Stimulated activated CD4-positive, alpha-beta T cell treated with anti-CD3 and anti-CD28 coated beads, Interleukin-4, amount 100 ng/mL, for 48 hours (primary cell): Measurements from ENCODE around the gene GRWD1.
"Not testable (repeated sequence)": the region's sequence is repeated elsewhere in the genome, so short reads cannot be mapped to it uniquely, and the experiment has no call there.

Experiments used
- DNase-seq, 2 donors: peaks; one replicate each; pipeline ENCODE4 v3.0.0-alpha.2; 2020; ENCODE audit warnings: low read depth in 2 of 2

GRWD1 gene

DNA sequence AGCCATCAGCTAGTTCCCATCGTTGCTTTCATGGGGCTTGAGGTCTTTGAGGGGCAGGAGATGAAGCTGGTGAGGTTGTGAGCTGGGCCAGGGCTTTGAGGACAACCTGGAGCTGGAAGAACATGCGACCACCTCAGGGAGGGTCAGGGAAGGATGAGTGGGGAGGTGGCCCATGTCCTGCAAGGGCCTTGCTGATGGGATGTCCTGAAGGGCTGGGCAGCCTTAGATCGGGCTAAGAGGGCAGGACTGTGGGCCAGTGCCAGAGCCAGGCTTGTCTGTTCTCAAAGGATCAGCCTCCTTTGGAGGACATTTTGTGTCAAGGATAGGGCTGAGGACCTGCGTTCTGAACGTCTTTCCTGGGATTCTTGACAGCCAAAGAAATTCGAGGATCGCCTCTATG, 33.9 kb downstream of the GRWD1 start:
- no peak for DNase-seq

DNA sequence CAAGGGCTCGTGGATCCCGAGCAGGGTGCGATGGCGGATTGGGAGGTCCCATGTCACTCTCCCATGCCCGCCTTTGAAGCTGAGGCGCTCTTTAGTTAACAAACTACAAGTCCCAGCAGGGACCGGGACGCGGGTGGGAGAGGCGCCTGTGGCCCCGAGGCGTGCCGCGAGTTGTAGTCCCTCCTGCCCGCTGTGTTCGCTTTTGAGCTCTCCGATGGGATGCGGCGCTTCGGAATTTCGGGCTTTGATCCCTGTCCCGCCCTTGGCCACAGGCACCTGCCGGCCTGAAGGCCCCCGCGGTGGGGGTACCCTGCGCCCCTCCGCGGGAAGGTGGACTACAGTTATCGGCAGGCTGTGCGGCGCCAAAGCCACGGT, 34.4 kb downstream of the GRWD1 start:
- no peak for DNase-seq

DNA sequence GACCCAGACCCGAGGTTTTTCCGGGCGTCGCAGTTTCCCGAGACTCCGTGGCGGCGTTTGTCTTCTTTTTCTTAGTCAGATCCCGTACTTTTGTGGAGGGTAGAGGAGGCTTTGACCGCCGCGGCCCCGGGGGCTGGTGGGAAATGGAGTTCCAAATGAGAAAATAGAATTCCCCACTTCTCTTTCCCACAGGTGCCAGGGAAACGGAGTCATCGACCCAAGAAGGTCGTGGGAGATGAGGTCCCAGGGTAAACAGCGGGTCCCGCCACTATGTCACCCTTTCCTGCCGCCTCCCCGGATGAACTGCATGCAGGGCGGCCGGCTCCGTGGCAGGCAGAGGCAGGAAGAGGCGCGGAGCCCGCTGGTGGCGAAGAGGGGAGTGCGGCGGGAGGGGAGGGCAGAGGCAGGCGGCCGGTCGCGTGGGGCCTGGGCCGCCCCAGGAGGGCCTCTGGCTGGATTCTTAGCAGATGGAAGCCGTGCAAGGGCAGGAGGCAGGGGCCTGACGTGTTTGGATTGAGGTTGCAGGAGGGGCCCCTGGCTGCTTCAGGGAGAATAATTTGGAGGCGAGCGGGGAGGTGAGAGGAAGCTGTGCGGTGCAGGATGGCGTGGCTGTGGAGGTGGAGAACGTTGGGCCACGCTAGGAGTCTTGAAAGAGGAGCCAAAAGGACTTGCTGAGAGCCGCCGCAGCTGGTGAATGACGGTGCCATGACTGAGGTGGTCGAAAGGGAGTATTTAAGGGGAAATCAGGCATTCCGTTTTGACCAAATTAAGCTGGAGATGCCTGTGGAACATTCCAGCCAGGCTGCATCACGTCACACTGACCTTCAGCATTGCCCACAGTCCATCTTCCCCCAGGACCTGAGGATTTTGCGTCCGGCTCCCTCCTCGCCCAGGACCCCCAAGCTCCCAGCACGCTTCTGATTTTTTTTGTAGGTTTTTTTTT, 35.0 kb downstream of the GRWD1 start:
- DNase-seq = peak; percentile 43

DNA sequence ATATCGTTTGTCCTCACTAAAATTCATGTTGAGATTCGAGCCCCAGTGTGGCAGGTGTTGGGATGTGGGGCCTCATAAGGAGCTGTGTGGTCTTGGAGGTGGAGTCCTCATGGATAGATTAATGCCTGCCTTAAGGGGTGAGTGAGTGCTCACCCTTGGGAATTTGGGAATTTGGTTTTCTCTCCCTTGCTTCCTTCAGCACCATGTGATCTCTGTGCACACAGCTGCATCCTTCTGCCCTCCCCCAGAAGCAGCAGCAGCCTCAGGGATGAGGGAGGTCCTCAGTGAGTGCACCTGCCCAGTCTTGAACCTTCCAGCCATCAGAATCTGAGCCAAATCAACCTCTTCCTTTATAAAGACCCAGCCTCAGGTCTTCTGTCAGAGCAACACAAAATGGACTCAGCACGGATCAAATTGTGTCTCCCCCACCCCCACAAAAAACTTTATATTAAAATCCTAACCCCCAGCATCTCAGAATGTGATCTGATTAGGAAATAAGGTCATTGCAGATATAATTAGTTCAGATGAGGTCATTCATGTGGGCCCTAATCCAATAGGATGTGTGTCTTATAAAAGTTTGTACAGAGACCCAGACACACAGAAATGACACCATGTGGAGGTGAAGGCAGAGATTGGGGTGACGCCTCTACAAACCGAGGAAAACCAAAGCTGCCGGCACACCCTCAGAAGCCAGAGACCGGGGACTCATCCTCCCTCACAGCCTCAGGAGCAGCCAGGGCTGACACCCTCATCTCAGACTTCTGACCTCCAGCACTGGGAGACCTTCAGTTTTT, 36.3 kb downstream of the GRWD1 start:
- DNase-seq = no peak

DNA sequence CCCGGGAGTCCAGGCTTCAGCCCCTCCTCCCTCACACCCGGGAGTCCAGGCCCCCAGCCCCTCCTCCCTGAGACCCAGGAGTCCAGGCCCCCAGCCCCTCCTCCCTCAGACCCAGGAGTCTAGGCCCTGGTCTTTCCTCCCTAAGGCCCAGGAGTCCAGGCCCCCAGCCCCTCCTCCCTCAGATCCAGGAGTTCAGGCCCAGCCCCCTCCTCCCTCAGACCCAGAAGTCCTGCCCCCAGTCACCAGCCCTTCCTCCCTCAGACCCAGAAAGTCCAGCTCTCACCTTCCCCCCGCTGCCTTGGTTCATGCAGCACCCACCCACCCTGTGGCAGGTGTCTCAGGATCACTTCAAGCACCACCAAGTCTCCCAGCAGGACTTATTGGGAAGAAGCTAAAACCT, 37.5 kb downstream of the GRWD1 start:
- no peak for DNase-seq

DNA sequence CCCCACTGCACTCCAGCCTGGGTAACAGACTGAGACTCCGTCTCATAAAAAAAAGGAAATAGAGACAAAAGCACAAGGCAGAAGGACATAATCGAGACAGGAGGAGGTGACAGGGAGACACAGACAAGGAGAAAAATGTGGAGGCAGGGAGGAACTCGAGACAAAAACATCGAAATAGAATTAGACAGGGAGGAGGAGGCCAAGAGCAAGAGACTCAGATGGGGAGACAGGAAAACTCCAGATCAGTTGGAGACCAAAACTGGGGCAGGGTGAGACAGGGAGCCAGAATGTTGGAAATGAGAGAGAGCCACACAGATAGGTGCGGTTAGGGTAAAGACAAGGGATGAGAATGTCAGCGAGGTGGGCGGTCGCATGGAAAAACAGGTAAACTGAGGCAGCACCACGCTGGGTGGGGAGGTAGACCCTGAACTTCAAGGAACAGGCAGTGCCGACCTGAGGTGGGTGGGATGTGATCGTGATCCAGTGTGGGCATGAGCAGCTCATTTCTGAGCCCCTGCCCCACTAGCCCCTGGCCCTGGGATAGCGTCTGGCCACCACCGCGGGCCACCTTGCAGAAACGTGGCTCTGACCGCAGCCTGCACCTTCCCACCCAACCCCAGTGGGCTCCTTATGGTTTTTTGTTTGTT, 38.6 kb downstream of the GRWD1 start:
- no peak for DNase-seq

DNA sequence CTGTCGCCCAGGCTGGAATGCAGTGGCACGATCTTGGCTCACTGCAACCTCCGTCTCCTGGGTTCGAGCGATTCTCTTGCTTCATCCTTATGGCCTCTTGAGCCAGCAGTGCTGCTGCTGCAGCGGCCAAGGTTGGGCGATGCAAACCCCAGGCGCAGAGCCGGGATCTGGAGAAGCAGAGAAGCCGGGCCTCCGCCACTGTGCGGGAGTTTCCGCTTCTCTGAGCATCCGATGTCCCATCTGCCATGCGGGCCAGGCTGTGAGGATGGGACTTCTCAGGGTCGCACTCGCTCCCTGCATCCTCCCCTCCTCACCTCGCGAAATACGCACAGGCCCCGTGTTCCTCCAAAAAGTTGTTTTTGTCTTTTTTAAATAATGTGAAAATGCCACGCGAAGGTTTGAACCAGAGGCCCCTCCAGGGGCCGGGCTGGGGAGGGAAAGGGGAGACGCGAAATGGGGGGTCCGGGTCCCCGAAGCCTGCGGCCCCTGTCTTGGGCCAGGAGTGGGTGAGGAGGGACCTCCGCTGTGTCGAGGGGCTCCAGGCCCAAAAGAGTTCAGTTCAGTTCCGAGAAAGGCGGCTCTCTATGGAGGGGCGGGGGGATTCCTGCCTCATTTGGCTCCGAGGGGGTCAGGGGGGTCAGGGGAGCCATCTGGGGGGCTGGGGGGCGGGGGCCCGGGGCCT, 39.3 kb downstream of the GRWD1 start:
- DNase-seq = no peak

DNA sequence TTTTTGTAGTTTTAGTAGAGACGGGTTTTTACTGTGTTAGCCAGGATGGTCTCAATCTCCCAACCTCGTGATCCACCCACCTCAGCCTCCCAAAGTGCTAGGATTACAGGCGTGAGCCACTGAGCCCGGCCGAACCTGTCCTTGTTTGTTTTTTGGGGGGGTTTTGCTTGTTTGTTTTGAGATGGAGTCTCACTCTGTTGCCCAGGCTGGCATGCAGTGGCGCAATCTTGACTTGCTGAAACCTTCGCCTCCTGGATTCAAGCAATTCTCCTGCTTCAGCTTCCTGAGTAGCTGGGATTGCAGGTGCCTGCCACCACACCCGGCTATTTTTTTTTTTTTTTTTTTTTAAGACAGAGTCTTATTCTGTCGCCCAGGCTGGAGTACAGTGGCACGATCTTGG, 40.9 kb downstream of the GRWD1 start:
- DNase-seq = not testable (repeated sequence)

DNA sequence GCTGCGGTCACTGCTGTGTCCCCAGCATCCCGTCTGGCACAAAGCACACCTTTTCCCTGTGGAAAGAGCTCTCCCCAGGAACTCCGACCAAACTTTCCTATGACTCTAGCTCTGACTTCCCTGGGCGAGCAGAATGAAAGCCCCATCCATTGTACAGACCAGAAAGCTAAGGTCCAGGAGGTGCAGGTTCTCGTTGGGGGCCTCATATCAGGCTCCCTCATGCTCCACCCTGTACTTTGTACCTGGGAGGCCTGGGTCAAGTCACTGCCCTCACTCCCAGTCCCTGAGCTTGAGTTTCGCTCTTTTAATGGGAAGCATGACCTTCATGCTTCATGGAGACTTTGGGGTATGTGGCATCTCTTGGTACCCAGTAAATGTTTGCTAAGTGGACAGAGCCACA, 41.8 kb downstream of the GRWD1 start:
- DNase-seq = no peak

DNA sequence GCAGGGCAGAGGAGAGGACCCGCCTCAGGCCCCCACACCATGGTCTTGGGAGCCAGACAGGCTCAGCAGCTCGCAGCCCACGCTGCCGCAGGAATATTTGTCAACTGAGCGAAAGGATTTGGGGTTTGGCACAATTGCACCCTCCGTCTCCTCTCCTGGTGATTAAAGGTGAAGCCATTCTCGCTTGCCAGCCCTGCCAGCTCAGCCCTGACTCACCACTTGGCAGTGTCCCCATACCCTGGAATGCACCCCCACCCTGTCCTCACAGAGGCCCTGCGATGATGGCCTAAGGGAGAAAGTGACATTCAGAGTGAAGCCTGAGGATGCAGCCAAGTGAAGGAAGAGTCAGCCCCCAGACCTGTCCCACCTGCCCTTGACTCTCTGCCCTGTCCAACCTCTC, 42.2 kb downstream of the GRWD1 start:
- no peak for DNase-seq

DNA sequence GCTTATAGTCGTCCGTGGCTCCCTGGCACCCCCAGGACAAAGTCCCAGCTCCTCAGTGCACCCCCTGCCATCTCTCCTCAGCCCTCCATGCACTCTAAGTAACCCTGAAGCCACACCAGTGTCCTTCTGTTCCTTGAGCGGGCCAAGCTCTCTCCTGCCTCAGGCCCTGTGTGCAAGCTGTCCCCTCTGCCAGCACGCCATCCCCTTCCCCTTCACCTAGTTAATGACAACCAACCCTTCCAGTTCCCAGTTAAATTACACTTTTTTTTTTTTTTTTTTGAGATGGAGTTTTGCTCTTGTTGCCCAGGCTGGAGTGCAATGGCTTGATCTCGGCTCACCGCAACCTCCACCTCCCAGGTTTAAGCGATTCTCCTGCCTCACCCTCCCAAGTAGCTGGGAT, 42.7 kb downstream of the GRWD1 start:
- DNase-seq = not testable (repeated sequence)

DNA sequence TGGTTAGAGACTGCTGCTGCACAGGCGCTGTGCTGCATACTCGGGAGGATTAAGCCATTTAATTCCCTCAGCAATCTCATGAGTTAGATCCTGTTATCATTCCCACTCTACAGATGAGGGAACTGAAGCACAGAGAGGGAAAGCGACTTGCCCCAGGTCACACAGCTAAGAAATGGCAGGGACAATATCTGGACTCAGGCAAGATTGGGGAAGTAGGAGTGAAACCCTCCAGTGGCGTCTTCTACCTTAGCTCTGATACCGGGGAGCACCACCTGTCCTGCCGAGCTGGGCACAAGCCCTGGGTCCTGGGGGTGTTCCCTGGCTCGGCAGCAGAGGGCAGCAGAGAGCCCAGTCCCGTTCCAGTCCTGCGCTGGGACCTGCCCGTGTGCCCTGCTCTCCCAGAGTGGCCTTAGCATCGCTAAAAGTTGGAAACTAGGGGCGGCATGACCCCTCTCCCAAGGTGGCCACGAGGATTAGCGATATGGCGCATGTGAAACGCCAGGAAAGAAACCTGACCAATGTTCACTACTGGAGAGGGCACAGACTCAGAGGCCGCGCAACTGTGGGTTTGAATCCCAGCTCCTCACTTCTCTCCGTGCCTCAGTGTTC, 43.9 kb downstream of the GRWD1 start:
- DNase-seq = peak; percentile 76 to 84

DNA sequence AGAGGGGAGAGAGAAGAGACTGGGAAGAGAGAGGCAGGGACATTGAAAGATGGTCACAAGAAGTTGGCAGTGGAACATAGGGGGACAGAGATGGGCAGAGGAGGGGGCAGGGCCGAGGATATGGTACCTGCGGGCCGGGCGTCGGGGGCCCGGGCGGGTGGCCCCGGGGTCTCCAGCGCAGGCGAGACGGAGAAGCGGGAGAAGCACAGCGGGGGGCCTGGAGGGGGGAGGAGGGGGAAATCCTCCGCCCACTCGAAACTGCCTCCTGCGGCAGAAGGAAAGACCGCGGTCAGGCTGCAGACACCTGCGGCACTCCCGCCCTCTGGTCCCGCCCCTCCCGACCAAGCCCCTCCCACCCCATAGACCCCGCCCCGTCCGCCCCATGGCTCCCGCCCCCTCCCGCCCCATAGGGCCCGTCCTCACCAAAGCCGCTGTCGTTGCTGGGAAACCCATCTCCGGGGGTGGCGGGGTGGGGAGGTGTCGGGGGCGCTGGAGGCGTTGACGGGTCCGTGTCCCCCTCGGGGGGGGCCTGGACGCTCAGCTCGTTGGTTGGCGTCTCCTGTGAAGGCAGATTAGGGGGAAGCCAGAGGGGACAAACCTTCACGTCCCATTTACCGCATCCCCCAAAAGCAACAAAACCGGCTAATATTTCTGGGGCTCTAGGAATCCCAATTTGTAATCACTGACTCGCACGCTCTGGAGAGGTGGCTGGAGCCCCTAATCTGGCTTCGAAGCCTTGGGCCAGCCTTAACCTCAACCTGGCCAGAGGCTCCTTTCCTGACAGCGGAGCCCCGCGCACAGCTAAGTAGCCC, 45.4 kb downstream of the GRWD1 start:
- DNase-seq = peak in 1 of 2 donors; percentile 42

DNA sequence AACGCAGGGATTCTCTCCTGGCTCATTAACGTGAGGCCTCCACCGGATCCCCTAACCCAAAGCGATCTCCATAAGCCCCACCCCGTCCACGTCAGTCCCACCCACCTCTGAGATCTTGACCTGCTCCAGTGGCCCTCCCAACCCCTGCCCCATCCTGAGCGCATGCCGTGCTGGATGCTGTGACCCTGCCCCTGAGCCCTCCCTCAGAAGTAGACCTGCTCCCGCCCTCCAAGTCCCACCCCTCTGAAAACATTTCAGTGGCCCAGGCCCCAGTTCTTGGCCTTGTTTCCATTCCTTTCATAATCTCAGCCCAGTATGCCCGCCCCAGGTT, 46.0 kb downstream of the GRWD1 start:
- no peak for DNase-seq

DNA sequence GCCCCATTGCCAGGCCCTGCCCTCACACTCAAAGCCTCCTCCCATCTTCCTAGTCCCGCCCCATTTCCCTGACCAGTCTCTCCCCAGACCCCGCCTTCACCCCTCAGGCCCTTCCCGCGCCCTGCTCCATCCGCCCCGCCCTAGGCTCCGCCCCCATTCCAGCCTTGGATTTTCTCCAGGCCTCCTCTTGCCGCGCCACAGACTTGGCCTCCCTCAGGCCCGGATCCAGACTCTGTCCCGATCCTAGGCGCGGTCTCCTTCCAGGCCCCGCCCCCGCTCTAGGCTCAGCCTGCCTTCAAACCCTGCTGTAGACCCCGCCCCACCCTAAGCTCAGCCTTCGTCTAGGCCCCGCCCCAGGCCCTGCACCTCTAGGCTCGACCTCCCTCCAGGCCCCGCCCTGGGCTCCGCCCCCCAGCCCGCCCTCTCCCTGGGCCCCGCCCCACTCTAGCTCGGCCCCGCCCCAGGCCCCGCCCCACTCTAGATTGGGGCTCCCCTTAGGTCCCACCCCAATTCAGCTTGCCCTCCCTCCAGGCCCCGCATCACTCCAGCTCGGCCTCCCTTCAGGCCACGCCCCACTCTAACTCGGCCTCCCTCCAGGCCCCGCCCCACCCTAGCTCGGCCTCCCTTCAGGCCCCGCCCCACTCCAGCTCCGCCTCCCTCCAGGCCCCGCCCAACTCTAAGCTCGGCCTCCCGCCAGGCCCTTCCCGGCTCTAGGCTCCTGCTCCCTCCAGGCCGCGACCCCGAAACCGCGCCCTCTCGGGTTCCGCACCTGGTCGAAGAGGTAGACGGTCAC, 47.3 kb downstream of the GRWD1 start:
- peak; percentile 76 to 93 for DNase-seq

DNA sequence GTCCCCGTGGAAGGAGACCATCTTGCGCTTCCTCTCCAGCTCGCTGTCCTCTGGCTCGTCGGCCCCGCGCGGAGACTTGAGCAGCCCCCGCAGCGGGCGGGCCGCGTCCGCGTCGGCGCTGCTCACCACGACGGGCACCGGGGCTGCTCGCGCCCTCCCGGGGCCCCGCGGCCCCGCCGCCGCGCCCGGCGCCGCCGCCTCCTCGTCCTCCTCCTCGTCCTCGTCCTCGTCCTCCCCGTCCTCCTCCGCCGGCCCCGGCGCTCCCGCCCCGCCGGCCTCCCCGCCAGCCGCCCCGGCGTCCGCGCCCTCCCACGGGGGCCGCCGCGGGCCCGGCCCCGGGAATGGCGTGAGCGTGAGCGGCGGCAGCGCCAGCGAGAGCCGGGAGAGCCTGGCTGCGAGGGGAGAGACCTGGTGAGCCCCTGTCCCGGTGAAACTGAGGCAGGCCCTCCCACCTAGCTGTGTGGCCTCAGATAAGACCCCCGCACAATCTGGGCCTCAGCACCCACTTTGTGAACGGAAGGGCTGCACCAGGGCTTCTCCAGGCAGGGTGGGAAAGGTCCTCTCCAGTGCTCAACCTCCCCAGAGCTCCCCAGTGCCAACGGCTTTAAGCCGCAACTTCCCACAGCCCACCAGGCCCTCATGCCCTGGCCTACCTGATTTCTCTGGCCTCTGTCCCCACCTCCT, 48.1 kb downstream of the GRWD1 start:
- DNase-seq = no peak

DNA sequence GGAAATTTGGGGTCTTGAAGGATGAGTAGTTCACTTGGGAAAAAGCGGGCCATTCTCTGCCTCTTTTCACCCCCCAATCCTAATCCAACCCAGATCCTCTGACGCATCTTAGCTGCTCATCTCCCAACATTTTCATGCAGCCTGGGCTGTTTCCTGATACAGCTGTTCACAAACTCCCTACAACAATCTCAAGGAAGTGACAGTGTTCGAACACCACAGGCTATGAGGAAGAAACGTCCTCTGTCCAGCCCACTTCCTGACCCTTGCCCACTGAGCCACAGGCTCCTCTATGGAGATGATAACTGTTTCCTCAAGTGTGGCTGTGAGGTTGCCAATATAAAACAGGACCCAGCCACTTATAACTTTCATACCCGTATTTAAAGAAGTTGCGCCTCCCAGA, 49.6 kb downstream of the GRWD1 start:
- DNase-seq = no peak

DNA sequence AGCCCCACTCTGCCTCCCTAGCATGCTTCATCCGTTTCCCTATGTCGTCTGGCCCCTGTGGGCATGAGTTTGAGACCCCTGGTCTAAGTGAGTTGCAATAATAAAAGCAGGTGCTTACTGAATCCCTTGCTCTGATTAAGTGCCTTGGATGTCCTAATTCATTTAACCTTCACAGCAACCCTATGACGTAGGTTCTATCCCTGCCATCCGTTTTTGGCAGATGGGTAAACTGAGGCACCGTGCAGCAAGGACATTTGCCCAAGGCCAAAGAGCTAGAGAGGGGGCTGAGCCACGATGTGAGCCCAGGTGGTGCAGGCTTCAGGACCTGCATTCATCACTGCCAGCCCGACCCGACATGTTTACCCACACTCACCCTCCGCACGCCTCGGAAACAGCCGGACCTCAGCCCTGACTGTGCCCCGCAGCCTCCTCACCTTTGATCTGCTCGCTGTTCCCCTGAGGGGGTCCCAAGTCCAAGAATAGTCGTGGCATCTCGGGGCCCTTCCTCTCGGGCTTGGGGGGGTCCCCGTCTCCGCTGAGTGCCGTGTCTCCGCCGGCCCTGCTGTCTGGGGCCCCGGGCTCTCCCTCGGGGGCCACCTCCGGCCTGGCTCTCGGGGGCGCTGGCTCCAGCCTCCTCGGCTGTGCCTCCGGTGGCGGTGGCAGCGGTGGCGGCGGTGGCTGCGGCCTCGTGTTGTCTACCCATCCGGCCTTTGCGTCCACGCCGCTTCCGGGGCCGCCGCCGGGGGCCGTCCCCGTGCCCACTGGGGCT, 51.4 kb downstream of the GRWD1 start:
- DNase-seq = no peak
